Panc1 (cell line): ENCODE data around the gene RAD21L1. TPM values are rescaled to one million over a fixed set of nuclear protein-coding genes. Genes with fewer than 3 reads are reported as not detected.

Experiments
- ATAC-seq: fragments of 200-7000 bp; cut with Tn5 transposase; 2 replicates; pipeline ENCODE4 v1.9.1; 2020; ENCODE audit warnings: mild to moderate bottlenecking, moderate library complexity
- BruUV-seq: library from RNA; stranded (reverse); fragments of 400-500 nt; replicated peaks from 2 replicates; lab custom pipeline; 2021; lab: Mats Ljungman, UMichigan
- CTCF ChIA-PET: fragments of 300-600 bp; sonication (Branson Sonifier 250); formaldehyde crosslinking; loops from one replicate; lab custom pipeline; 2022; ENCODE audit warnings: antibody characterized with exemption; lab: Charles Lee
- POLR2A ChIA-PET: fragments of 300-600 bp; sonication (Branson Sonifier 250); formaldehyde crosslinking; loops from one replicate; lab custom pipeline; 2022; ENCODE audit warnings: antibody characterized with exemption; lab: Charles Lee
- DNase-seq: peaks from one replicate; pipeline ENCODE4 v3.0.0-alpha.2; 2010; ENCODE audit warnings: low read depth, low spot score
- H3K27ac ChIP-seq: 2 replicates; pipeline ENCODE4 v1.5.1; 2011; ENCODE audit warnings: mild to moderate bottlenecking, low read length, inconsistent platforms
- H3K27me3 ChIP-seq: fragments of 200-500 bp; sonication (Bioruptor generic); 2 replicates; pipeline ENCODE4 v1.6.0; 2014; ENCODE audit warnings: low read length, inconsistent platforms; ENCODE audit not compliant: control insufficient read depth, insufficient read depth
- H3K36me3 ChIP-seq: fragments of 200-500 bp; sonication (Bioruptor generic); 2 replicates; pipeline ENCODE4 v1.5.1; 2014; ENCODE audit warnings: inconsistent platforms, mild to moderate bottlenecking, low read length, moderate library complexity; ENCODE audit not compliant: control insufficient read depth, insufficient read depth
- H3K4me1 ChIP-seq: 2 replicates; pipeline ENCODE4 v1.5.1; 2011; ENCODE audit warnings: inconsistent platforms, mild to moderate bottlenecking, low read length, moderate library complexity; ENCODE audit not compliant: control insufficient read depth, insufficient read depth
- H3K4me3 ChIP-seq, 2 experiments: 2 replicates each; pipeline ENCODE4 v1.5.1; 2011 to 2012; ENCODE audit warnings: low read depth in 2 of 2, low read length in 2 of 2, mild to moderate bottlenecking in 2 of 2, inconsistent platforms in 1 of 2, moderate library complexity in 1 of 2
- H3K9me3 ChIP-seq: fragments of 200-500 bp; sonication (Bioruptor generic); 2 replicates; pipeline ENCODE4 v1.5.1; 2014; ENCODE audit warnings: low read depth, mild to moderate bottlenecking, inconsistent platforms, low read length, moderate library complexity; ENCODE audit not compliant: control insufficient read depth, insufficient read depth
- CTCF ChIP-seq: fragments of 450-650 bp; IDR thresholded peaks from 2 replicates; pipeline ENCODE4 v1.5.1; 2017; ENCODE audit warnings: mild to moderate bottlenecking
- POLR2AphosphoS5 ChIP-seq: IDR thresholded peaks from 2 replicates; pipeline ENCODE4 v1.6.1; 2012; ENCODE audit warnings: mild to moderate bottlenecking, low read depth, low read length, moderate library complexity
- REST ChIP-seq, 2 experiments: IDR thresholded peaks; 2 replicates each; pipeline ENCODE4 v1.6.1; 2011 to 2012; ENCODE audit warnings: low read depth in 2 of 2, control low read depth in 1 of 2, low read length in 1 of 2, mild to moderate bottlenecking in 1 of 2, moderate library complexity in 1 of 2; ENCODE audit not compliant: insufficient read depth in 1 of 2
- SIN3A ChIP-seq: IDR thresholded peaks from 2 replicates; pipeline ENCODE4 v1.6.1; 2012; ENCODE audit warnings: low read depth, mild to moderate bottlenecking, low read length, moderate library complexity, borderline replicate concordance; ENCODE audit not compliant: insufficient read depth
- TCF7L2 ChIP-seq: IDR thresholded peaks from 2 replicates; pipeline ENCODE4 v1.6.1; 2011; ENCODE audit warnings: mild to moderate bottlenecking, low read depth, low read length, inconsistent platforms
- in situ Hi-C: cut with HindIII; loops from 2 replicates; pipeline ENCODE4 v1.10.0; 2016; ENCODE audit warnings: low sequenced_read_pairs, low pct_unique_long_range_greater_than_20kb
- intact Hi-C: fragments of 100-400 bp; cut with micrococcal nuclease; formaldehyde crosslinking; loops from one replicate; pipeline ENCODE4 v1.10.0; 2022; ENCODE audit not compliant: unreplicated experiment
- total RNA-seq: library from RNA; stranded (reverse); gene quantifications from one replicate; pipeline ENCODE4 v1.2.1, GENCODE V29; 2021; ENCODE audit not compliant: unreplicated experiment

RAD21L1 gene
- total RNA-seq, 1 experiment from 2014 or later = 1.0 TPM

- in situ Hi-C loops = no loop called here
- no TSS peak for BruUV-seq
- ATAC-seq = no peak
- H3K36me3 ChIP-seq = no peaks in the 10 kb centered on the region
- no peaks in the 10 kb centered on the region for H3K4me1 ChIP-seq
- intact Hi-C loops = no loop called here
- no peaks in the 10 kb centered on the region for H3K9me3 ChIP-seq
- ChIA-PET CTCF (no interaction called here), POLR2A (no interaction called here)
- H3K27ac ChIP-seq = no peak overlapping the region
- TF ChIP-seq CTCF (no peak), SIN3A (no peak), POLR2AphosphoS5 (no peak), REST (IDR thresholded peaks at IDR 0.05; ENCODE audit: insufficient read depth in 1 of 2, low read depth in 2 of 2, low read length in 1 of 2) (no peak), TCF7L2 (no peak)
- no peak overlapping the region for H3K4me3 ChIP-seq
- H3K27me3 ChIP-seq = no peaks in the 10 kb centered on the region
- DNase-seq = no peak
These were observed 50.1 kb downstream of the RAD21L1 start for GRCh38 chr20:1275919-1276318.

- in situ Hi-C loops (no loop called here), intact Hi-C loops (no loop called here)
- no peak for DNase-seq
- no peak overlapping the region for H3K4me3 ChIP-seq
- no peaks in the 10 kb centered on the region for H3K27me3 ChIP-seq
- ATAC-seq = no peak
- H3K4me1 ChIP-seq = no peaks in the 10 kb centered on the region
- ChIA-PET POLR2A (no interaction called here), CTCF (no interaction called here)
- H3K27ac ChIP-seq = no peak overlapping the region
- no peaks in the 10 kb centered on the region for H3K9me3 ChIP-seq
- TF ChIP-seq REST (IDR thresholded peaks at IDR 0.05; ENCODE audit: insufficient read depth in 1 of 2, low read depth in 2 of 2, low read length in 1 of 2) = no peak
- TF ChIP-seq CTCF = no peak
- TF ChIP-seq POLR2AphosphoS5 = no peak
- no peak for TF ChIP-seq TCF7L2
- no peak for TF ChIP-seq SIN3A
- H3K36me3 ChIP-seq = no peaks in the 10 kb centered on the region
- BruUV-seq = no TSS peak
These were observed 51.9 kb downstream of the RAD21L1 start for GRCh38 chr20:1277529-1278322.
